Glutamatergic neuron (in vitro differentiated cells): ENCODE measurements around the gene FSTL3. TPM values are rescaled to one million over a fixed set of nuclear protein-coding genes. Genes with fewer than 3 reads are reported as not detected.

Experiments used
- DNase-seq: peaks from one replicate; pipeline ENCODE4 v3.0.0; 2022
- H3K27ac Mint-ChIP-seq: one replicate; pipeline ENCODE4 v1.8.0; 2020; ENCODE audit warnings: mild to moderate bottlenecking, mixed read lengths, inconsistent platforms; ENCODE audit not compliant: unreplicated experiment
- H3K27me3 Mint-ChIP-seq: one replicate; pipeline ENCODE4 v1.8.0; 2020; ENCODE audit warnings: mild to moderate bottlenecking, moderate library complexity, mixed read lengths, inconsistent platforms; ENCODE audit not compliant: unreplicated experiment
- H3K36me3 Mint-ChIP-seq: one replicate; pipeline ENCODE4 v1.8.0; 2020; ENCODE audit warnings: mild to moderate bottlenecking, mixed read lengths, inconsistent platforms; ENCODE audit not compliant: unreplicated experiment
- H3K4me1 Mint-ChIP-seq: one replicate; pipeline ENCODE4 v1.8.0; 2020; ENCODE audit warnings: mild to moderate bottlenecking, low read depth, mixed read lengths, inconsistent platforms; ENCODE audit not compliant: unreplicated experiment
- H3K4me3 Mint-ChIP-seq: one replicate; pipeline ENCODE4 v1.8.0; 2020; ENCODE audit warnings: mild to moderate bottlenecking, mixed read lengths, inconsistent platforms; ENCODE audit not compliant: unreplicated experiment
- H3K9me3 Mint-ChIP-seq: one replicate; pipeline ENCODE4 v1.8.0; 2020; ENCODE audit warnings: mild to moderate bottlenecking, moderate library complexity, mixed read lengths, inconsistent platforms; ENCODE audit not compliant: unreplicated experiment
- CTCF ChIP-seq: fragments of 200-600 bp; sonication (generic); IDR thresholded peaks from one replicate; pipeline ENCODE4 v1.5.0; 2021; ENCODE audit not compliant: partially characterized antibody, unreplicated experiment
- total RNA-seq: library from RNA; stranded (reverse); fragmentation: NEBNext Ultra II Directional; extraction: Animal tissue kit (Norgen Biotek cat#: 25700); gene quantifications from one replicate; pipeline ENCODE4 v1.2.1, GENCODE V29; 2021; ENCODE audit not compliant: unreplicated experiment

The FSTL3 gene
- total RNA-seq, 1 donor from 2014 or later, result 10.7 TPM

GRCh38 chr19:653425-653824 lies 22.8 kb upstream of the FSTL3 start:
- H3K27me3 Mint-ChIP-seq, result peaks cover 4% of the 10 kb centered on the region
- H3K27ac Mint-ChIP-seq, result peak overlapping the region; percentile 8
- no peak for DNase-seq
- no peak for TF ChIP-seq CTCF
- H3K36me3 Mint-ChIP-seq, result no peaks in the 10 kb centered on the region
- no peak overlapping the region for H3K4me3 Mint-ChIP-seq
- H3K4me1 Mint-ChIP-seq, result peaks cover 11% of the 10 kb centered on the region
- H3K9me3 Mint-ChIP-seq, result peaks cover 6% of the 10 kb centered on the region

GRCh38 chr19:655691-656090 lies 20.5 kb upstream of the FSTL3 start:
- Mint-ChIP-seq H3K27ac (peak overlapping the region; percentile 50), H3K9me3 (peaks cover 6% of the 10 kb centered on the region), H3K4me3 (no peak overlapping the region), H3K27me3 (peaks cover 6% of the 10 kb centered on the region), H3K36me3 (no peaks in the 10 kb centered on the region), H3K4me1 (peaks cover 16% of the 10 kb centered on the region)
- no peak for TF ChIP-seq CTCF
- no peak for DNase-seq

DNA sequence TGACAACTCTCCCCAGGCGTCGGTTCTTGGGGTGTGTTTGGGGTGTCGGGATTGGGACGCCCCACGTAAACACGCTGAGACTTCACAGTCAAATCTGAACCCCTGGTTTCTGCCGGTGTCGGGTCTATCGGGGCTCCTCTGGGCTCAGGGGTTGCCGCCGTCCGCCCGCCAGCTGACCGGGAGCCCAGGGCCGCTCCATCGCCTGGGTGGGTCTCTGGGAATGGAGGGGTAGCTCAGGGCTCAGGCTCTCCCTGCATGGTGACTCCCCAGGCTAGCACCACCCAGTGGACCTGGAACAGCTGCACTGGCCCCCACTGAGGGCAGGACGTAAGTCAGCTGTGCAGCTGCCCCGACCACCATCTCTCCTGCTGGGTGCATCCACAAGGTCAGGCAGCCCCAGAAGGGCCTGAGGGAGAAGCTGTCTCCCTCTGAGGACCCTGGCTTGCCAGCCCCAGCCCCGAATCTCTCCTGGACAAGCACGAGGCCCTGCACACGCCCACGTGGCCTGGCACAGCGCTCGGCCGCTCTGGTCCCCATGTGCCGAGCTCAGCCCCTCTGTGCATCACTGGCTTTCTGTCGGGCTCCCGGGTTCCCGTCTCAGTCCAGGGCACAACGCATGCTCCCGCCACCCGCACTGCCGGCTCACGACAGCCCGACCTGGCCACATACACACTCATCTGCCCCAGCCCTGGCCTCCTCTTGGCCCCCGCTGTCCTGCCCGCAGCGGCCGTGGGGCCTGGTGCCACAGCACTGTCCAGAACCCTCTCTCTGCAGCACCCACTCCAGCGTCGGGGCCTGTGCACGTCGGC lies 19.2 kb upstream of the FSTL3 start:
- H3K27me3 Mint-ChIP-seq, result peaks cover 9% of the 10 kb centered on the region
- no peak for DNase-seq
- peaks cover 16% of the 10 kb centered on the region for H3K4me1 Mint-ChIP-seq
- TF ChIP-seq CTCF, result no peak
- peaks cover 5% of the 10 kb centered on the region for H3K9me3 Mint-ChIP-seq
- no peak overlapping the region for H3K27ac Mint-ChIP-seq
- H3K4me3 Mint-ChIP-seq, result no peak overlapping the region
- no peaks in the 10 kb centered on the region for H3K36me3 Mint-ChIP-seq

GRCh38 chr19:657611-658010 lies 18.6 kb upstream of the FSTL3 start:
- peaks cover 16% of the 10 kb centered on the region for H3K4me1 Mint-ChIP-seq
- peaks cover 5% of the 10 kb centered on the region for H3K9me3 Mint-ChIP-seq
- no peak for TF ChIP-seq CTCF
- H3K27me3 Mint-ChIP-seq, result peaks cover 9% of the 10 kb centered on the region
- no peaks in the 10 kb centered on the region for H3K36me3 Mint-ChIP-seq
- H3K4me3 Mint-ChIP-seq, result no peak overlapping the region
- peak overlapping the region; percentile 12 for H3K27ac Mint-ChIP-seq
- no peak for DNase-seq

- Mint-ChIP-seq H3K36me3 (no peaks in the 10 kb centered on the region), H3K9me3 (peaks cover 5% of the 10 kb centered on the region), H3K4me3 (no peak overlapping the region), H3K4me1 (peaks cover 16% of the 10 kb centered on the region), H3K27ac (no peak overlapping the region), H3K27me3 (peaks cover 9% of the 10 kb centered on the region)
- TF ChIP-seq CTCF, result no peak
- DNase-seq, result no peak
These were observed 17.9 kb upstream of the FSTL3 start for GRCh38 chr19:658059-658839.
